ENCODE measurements around the gene TTC14.

DNA sequence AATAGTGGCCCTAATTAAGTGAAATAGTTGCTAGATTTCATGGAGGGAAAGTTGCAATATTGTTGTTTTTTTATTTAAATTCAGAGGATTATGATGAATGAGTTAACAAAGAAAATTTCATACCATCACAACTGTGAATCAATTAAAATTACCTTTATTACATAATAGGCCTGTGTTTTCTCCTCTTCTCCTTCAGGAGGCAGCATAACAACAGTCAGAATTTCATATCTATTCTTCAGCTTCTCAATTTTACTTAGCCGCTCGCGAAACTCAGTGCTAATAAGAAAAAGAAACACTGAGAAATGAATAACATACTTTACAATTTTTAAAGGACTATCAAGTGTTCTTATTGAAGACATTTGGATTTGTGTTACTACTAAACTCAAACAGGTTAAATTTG, 29.4 kb downstream of the TTC14 start:
- TF ChIP-seq POLR2A (IDR thresholded peaks at IDR 0.05) = no peak
- TF ChIP-seq, protein P1, sequence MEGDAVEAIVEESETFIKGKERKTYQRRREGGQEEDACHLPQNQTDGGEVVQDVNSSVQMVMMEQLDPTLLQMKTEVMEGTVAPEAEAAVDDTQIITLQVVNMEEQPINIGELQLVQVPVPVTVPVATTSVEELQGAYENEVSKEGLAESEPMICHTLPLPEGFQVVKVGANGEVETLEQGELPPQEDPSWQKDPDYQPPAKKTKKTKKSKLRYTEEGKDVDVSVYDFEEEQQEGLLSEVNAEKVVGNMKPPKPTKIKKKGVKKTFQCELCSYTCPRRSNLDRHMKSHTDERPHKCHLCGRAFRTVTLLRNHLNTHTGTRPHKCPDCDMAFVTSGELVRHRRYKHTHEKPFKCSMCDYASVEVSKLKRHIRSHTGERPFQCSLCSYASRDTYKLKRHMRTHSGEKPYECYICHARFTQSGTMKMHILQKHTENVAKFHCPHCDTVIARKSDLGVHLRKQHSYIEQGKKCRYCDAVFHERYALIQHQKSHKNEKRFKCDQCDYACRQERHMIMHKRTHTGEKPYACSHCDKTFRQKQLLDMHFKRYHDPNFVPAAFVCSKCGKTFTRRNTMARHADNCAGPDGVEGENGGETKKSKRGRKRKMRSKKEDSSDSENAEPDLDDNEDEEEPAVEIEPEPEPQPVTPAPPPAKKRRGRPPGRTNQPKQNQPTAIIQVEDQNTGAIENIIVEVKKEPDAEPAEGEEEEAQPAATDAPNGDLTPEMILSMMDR (IDR thresholded peaks at IDR 0.05) = no peak

Measured in lower leg skin (tissue), 3 donors.